SK-N-MC (cell line): ENCODE measurements around the gene NLGN1.

ENCODE experiments used
- EZH2 ChIP-seq: fragments of 200-600 bp; sonication (generic); IDR thresholded peaks from one replicate; pipeline ENCODE4 v1.6.1; 2017; ENCODE audit warnings: antibody characterized with exemption
- POLR2AphosphoS5 ChIP-seq: IDR thresholded peaks from 2 replicates; pipeline ENCODE4 v1.6.1; 2012; ENCODE audit warnings: mild to moderate bottlenecking, low read depth, low read length, borderline replicate concordance

- no peak for TF ChIP-seq EZH2
- TF ChIP-seq POLR2AphosphoS5 = no peak
These were observed 396.4 kb downstream of the NLGN1 start for GRCh38 chr3:173793963-173794362.
